ENCODE data around the gene TCF23.
A peak's percentile ranks its signal among the peaks of the same experiment; 100 is the strongest.
"Not testable (repeated sequence)": the region's sequence is repeated elsewhere in the genome, so short reads cannot be mapped to it uniquely, and the experiment has no call there.

Gene TCF23

DNA sequence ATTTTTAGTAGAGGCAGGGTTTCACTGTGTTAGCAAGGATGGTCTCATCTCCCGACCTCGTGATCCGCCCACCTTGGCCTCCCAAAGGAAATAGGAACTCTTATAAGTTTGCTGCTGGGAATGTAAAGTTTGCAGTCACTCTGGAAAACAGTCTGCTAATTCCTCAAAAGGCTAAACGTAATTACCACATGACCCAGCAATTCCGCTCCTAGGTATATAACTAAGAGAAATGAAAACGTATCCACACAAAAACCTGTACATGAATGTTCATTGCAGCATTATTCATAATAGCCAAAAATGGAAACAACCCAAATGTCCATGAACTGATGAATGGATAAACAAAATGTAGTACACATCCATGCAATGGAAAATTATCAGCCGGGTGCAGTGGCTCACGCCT is 41.2 kb downstream of the TCF23 start:
- DNase-seq (ENCODE audit: low read depth in 2 of 2): no peak

DNA sequence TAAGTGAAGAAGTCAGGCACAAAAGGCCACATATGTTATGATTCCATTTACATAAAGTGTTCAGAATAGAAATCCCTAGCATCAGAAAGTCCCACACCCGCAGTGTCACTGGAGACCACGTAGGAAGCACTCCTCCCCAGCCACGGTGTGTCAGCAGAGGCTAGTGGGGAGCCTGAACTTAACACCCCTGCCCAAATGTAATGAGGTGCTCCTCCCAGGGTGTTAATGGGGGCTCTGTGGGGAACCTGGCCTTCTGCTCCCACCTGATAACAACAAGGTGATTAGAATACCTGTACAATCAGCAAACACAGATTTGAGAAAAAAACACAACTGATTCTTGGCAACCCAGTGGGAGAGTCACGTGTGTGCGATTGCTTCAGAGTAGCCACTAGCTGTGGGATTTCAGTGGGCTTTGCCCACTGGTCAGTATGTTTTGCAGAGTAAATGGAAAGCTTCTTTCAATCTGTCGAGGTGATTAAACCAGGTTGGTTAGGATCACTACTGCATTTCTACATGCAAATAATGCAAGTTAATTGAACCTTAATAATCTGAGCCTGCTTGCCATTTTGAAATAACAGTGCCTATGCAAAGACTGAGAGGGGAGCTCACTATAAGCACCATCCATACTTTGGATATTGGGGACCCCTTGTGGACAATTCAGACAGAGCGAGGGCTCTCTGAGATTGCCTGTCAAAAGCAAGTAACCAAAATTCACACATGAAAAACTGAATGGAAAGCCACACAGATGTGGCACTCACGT is 42.4 kb downstream of the TCF23 start:
- DNase-seq (ENCODE audit: low read depth in 2 of 2): peak in 1 of 2 donors; percentile 26

DNA sequence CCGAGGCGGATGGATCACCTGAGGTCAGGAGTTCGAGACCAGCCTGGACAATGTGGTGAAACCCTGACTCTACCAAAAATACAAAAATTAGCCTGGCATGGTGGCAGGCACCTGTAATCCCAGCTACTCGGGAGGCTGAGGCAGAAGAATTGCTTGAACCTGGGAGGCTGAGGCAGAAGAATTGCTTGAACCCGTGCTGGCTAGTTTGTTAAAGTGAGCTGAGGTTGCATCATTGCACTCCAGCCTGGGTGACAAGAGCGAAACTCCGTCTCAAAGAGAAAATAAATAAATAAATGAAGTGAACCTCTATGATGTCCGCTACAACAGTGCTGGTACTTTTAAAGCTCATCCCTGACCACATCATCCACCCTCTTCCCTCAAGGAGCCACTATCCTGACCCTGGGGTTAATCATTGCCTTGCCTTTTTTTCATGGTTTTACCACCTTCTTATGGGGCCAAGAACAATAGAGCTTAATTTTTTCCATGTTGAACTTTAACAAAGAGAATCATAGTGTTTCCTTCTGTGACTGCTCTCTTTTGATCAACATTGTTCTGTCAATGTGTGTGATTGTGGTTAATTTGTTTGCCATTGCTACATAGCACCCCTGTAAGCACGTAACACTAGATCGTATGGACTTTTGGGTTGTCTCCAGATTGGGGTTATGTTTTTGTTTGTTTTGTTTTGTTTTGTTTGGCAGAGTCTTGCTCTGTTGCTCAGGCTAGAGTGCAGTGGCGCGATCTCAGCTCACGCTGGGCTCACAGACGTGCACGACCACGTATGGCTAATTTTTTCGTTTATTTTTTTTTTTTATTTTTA is 45.9 kb downstream of the TCF23 start:
- DNase-seq (ENCODE audit: low read depth in 2 of 2): no peak

DNA sequence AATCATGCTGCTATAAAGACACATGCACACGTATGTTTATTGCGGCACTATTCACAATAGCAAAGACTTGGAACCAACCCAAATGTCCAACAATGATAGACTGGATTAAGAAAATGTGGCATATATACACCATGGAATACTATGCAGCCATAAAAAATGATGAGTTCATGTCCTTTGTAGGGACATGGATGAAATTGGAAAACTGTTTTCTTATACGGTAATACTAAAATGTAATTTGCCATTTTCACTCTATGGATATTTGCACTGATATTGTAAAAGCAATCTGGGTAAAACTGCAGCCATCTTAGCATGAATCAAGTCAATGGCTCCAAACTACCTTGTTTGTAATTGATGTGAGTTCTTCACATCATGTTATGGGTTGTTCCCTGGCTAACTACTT is 47.0 kb downstream of the TCF23 start:
- DNase-seq (ENCODE audit: low read depth in 2 of 2): not testable (repeated sequence)

DNA sequence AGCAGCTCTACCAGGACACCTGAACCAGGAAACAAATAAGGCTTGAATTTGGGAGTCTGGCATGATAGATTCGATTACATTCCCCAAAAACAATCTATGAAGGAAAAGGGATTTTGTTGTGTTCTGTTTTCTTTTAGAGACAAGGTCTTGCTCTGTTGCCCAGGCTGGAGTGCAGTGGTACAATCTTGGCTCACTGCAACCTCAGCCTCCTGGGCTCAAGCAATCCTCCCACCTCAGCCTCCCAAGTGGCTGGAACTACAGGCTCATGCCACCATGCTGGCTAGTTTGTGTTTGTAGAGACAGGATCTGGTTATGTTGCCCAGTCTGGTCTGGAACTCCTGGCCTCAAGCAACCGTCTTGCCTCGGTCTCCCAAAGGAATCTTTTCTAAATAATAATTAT is 49.3 kb downstream of the TCF23 start:
- not testable (repeated sequence) for DNase-seq (ENCODE audit: low read depth in 2 of 2)

DNA sequence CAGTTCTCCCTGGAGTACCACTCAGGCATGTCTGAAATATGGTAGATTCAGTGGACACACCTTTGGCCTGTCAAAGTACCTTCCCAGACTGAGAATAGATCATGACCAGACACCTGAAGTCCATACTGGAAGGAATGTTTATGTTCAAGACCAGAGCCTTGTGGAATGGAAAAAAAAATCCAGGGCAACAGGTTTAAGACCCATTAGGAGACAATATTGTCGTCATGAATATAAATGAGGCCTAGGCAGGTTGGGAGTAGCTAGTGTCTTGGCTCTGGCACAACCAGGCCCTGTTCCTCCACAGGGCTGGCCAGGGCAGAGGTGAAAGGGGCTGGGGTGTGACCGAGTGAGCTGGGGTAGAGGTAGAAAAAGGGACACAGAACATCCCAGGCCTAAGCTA is 49.8 kb downstream of the TCF23 start:
- no peak for DNase-seq (ENCODE audit: low read depth in 2 of 2)

DNA sequence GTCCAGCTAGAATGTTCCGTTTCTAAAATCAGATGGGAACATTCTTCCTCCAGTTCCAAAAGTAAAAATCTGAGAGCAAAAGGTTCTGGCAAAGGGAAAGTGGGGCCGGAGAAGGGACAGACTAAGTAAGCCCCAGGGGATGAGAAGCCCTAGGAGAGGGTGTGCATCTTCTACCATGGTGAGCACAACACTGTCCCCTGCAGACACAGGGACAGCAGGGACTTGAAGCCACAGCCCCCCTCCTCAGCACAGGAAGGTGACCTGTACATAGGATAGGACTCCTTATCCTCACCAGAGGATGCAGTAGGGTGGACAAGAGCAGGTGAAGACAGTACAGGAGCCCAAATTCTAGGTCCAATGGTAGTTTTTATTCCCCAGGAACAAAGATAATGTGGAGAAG is 50.4 kb downstream of the TCF23 start:
- no peak for DNase-seq (ENCODE audit: low read depth in 2 of 2)

DNA sequence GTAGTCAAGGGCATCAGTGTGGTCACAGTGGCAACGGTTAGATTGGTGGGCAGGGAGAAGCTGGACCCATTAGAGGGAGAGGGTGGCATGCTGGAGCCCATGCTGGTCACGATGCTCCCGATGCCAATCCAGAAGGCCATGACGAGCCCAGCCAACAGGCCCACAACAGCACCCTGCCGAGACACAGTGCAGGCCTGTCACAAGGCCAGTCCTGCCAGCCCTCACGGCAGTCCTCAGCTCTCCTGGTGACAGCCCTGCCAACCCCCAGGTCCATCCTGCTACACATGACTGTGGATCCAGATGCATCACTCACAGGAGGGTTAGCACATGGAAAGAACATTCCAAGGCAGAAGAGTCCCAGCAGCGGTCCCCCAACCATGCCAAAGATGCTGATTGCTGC is 52.9 kb downstream of the TCF23 start:
- no peak for DNase-seq (ENCODE audit: low read depth in 2 of 2)

DNA sequence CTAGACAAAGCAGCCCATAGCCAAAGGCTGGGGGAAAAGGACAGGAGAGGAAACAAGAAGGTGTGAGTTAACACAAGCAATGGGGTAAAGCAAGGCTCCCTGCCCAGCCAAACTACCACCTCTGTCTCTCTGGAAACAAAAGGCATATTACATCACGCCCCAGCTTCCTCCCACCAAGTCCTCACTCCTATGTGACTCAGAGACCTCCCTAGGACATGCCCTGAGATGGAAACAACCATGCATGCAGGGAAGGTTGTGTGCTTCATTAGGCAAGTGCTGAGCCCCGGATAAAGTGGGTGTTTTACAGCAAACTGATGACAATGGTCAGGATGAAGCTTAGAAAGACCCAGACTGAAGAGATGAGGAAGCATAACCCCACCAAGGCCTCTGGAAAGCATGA is 54.0 kb downstream of the TCF23 start:
- DNase-seq (ENCODE audit: low read depth in 2 of 2): no peak

DNA sequence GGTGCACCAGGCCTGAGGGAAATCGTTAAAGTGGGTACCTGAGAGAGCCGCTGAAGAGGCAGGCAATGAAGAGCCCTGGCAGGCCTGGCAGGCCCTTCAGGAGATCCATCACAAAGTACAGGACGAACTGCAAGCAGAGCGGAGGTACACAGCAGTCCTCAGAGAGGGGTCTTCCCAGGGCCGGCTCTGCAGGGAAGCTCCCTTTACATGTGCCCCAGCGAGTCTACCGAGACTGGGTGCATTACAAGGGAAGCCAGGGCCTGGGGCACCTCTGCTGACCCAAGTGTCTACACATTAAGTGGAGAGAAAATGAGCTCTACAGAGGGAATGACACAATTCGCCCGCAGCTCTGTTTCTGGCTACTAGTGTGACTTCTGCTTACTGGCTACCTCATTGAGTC is 54.9 kb downstream of the TCF23 start:
- DNase-seq (ENCODE audit: low read depth in 2 of 2): no peak

DNA sequence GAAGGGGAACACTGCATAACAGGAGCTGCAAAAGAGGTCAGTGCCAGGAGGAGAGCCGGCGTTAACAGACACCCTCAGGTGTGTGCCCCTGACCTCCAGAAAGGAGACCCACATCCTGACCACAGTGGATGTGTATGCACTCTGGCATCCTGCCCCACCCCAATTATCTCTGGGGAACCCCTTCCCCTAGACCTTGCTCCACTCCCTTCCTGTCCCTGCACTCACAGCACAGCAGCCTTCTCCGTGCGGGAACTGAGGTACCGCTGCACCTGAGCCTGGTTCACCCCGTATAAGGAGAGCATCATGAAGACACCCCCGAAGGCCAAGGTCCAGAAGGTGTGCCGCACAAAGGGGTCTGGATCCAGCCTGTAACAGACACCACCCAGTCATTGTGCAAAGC is 55.8 kb downstream of the TCF23 start:
- no peak for DNase-seq (ENCODE audit: low read depth in 2 of 2)

DNA sequence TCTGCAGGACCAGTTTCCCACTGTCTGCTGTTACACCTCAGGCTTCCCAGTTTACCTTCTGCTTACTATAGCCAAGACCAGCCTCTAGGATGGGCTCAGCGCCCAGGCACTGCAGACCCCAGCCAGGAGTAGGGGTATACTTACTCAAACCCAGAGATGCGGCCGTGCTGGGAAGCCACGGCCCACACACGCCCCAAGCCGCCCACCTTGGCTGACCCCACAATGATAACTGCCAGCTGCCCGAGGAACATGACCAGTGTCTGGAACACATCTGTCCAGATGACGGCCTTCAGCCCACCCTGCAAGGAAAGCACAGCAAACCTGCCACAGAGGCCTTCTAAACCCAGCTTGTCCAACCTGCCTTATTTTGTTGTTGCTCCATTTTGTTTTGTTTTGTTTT is 56.4 kb downstream of the TCF23 start:
- DNase-seq (ENCODE audit: low read depth in 2 of 2): no peak

DNA sequence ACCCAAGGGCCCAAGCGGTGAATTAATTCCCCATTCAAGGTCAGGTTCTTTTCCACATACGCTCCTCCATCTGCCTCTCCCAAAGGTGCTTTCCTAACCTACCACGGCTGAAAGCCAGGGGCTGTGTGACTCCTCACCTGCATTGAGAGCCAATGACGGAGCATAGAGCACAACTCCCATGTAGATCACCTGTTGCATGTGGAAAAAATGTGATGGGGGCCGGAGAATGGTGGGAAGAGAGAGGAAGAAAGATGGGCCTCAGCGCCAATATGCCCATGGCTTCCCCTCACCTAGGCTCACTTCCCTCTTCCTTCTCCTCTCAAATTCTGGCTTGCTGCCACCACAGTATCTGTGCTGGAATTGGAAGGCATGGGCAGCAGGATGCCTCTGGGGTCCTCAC is 57.5 kb downstream of the TCF23 start:
- DNase-seq (ENCODE audit: low read depth in 2 of 2): no peak
